ACC112 (cell line): ENCODE results near the gene ALKBH4.
A peak's percentile ranks its signal among the peaks of the same experiment; 100 is the strongest.

ENCODE experiments used
- H2AFZ ChIP-seq: fragments of 200-600 bp; sonication (generic); one replicate; pipeline ENCODE4 v1.6.0; 2017; ENCODE audit warnings: antibody characterized with exemption, low read length; ENCODE audit not compliant: unreplicated experiment
- H3K27ac ChIP-seq: fragments of 200-600 bp; sonication (generic); 2 replicates; pipeline ENCODE4 v1.5.1; 2014; ENCODE audit warnings: low read depth, mild to moderate bottlenecking, antibody characterized with exemption, low read length, moderate library complexity
- H3K27me3 ChIP-seq: fragments of 200-600 bp; sonication (generic); 2 replicates; pipeline ENCODE4 v1.6.1; 2014; ENCODE audit warnings: mild to moderate bottlenecking, antibody characterized with exemption, low read length, moderate library complexity, mixed read lengths; ENCODE audit not compliant: insufficient read depth
- H3K36me3 ChIP-seq: fragments of 200-600 bp; sonication (generic); 2 replicates; pipeline ENCODE4 v1.6.1; 2016; ENCODE audit warnings: mild to moderate bottlenecking, antibody characterized with exemption, low read length, moderate library complexity, mixed read lengths; ENCODE audit not compliant: insufficient read depth
- H3K4me1 ChIP-seq: fragments of 200-600 bp; sonication (generic); one replicate; pipeline ENCODE4 v1.6.1; 2016; ENCODE audit warnings: low read length, mixed read lengths; ENCODE audit not compliant: insufficient read depth, unreplicated experiment, control insufficient read depth
- H3K4me3 ChIP-seq: fragments of 200-600 bp; sonication (generic); 2 replicates; pipeline ENCODE4 v1.5.1; 2014; ENCODE audit warnings: mild to moderate bottlenecking, low read depth, low read length
- H3K79me2 ChIP-seq: fragments of 200-600 bp; sonication (generic); one replicate; pipeline ENCODE4 v1.6.0; 2016; ENCODE audit warnings: low read length; ENCODE audit not compliant: control insufficient read depth, unreplicated experiment, insufficient read depth

The ALKBH4 gene

DNA sequence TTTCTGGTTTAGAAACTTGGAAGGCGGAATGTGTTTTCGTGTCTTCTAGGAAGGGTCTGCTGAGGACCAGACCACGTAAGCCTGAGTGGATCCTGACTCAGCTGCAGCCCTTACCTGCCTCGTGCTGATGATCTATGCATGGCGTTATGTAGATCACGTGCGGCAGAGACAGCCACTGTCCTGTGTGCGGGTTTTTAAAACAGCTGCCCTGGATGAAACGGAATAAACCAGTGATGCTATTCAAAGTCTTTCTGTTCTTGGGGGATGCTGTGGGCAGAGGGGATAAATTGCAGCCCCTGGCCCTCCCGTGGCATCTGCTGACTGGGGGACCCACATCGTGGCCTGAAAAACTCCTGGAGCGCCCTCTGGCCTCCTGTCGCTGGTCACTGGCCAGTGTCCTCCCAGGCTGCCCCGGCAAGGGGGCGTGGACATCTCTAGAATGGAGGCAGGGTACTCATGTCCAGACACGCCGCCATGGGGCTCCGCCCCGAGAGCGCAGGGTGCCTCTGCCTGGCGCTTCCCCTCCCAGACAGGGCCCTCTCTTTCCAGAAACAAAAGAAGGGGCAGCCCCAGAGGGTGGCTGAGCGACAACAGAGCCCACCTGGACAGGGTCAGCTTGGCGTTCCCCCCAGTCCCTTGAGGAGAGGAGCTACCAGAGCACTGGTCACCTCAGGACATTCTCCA, 13.2 kb downstream of the ALKBH4 start:
- Histone ChIP-seq H3K36me3 (no peaks in the 10 kb centered on the region), H3K79me2 (no peaks in the 10 kb centered on the region), H3K27ac (no peak overlapping the region), H3K4me3 (no peak overlapping the region), H3K27me3 (no peaks in the 10 kb centered on the region), H2AFZ (no peak overlapping the region), H3K4me1 (peaks cover 10% of the 10 kb centered on the region)

DNA sequence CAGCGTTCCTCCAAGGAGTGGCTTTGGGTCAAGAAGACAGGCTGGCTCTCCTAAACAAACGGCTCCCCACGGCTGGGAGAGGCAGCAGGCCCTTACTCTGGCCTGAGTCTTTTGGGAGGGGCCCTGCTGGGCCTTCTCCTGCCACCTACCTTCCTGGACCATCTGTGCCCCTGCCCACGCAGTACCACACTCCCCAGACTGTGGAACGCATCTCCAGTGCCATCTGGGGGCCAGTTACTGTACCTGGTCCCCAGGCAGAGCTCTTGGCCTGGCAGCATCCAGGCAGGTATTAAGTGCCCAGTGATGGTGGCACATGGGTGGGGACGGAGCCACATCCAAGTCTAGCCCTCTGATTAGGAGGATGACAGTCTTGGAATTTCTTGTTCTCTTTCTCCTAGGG, 14.4 kb downstream of the ALKBH4 start:
- Histone ChIP-seq H3K79me2 (no peaks in the 10 kb centered on the region), H3K36me3 (no peaks in the 10 kb centered on the region), H3K27ac (no peak overlapping the region), H3K27me3 (no peaks in the 10 kb centered on the region), H3K4me3 (no peak overlapping the region), H3K4me1 (peaks cover 10% of the 10 kb centered on the region), H2AFZ (no peak overlapping the region)

DNA sequence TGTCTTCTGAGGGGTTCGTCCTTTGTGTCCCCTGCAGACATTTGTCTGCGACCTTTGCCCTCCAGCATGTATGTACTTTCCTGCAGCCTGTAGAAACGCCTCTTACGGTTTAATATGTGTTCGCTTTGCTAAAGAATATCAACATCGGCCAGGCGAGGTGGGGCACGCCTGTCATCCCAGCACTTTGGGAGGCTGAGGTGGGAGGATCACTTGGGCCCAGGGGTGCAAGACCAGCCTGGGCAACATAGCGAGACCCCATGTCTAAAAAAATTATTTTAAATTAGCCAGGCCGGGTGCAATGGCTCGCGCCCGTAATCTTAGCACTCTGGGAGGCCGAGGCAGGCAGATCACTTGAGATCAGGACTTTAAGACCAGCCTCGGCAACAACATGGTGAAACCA, 15.5 kb downstream of the ALKBH4 start:
- Histone ChIP-seq H3K4me1 (peaks cover 10% of the 10 kb centered on the region), H3K36me3 (no peaks in the 10 kb centered on the region), H3K27me3 (no peaks in the 10 kb centered on the region), H3K79me2 (no peaks in the 10 kb centered on the region), H2AFZ (no peak overlapping the region), H3K4me3 (no peak overlapping the region), H3K27ac (no peak overlapping the region)

DNA sequence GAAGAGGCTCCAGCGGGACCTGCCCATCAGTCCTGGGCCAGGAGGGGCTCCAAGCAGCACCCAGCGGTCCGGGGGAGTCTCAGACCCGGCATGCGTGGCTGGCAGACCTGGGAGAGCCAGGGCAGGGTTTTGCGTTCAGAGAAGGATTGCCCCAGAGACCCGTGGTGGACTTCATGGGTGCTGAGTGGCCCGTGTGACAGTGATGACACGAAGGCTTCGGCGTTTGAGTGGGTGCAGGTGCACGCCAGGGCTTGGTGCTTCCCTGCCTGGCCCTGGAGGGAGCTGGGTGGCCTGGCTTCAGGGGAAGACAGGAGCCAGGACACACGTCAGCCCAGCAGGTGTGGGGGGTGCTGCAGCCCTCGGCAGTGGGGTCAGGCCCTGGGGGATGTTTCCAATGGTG, 17.4 kb downstream of the ALKBH4 start:
- H3K79me2 ChIP-seq = no peaks in the 10 kb centered on the region
- H3K27me3 ChIP-seq = no peaks in the 10 kb centered on the region
- no peak overlapping the region for H3K4me3 ChIP-seq
- H3K27ac ChIP-seq = no peak overlapping the region
- no peaks in the 10 kb centered on the region for H3K36me3 ChIP-seq
- no peak overlapping the region for H2AFZ ChIP-seq
- peaks cover 10% of the 10 kb centered on the region for H3K4me1 ChIP-seq

DNA sequence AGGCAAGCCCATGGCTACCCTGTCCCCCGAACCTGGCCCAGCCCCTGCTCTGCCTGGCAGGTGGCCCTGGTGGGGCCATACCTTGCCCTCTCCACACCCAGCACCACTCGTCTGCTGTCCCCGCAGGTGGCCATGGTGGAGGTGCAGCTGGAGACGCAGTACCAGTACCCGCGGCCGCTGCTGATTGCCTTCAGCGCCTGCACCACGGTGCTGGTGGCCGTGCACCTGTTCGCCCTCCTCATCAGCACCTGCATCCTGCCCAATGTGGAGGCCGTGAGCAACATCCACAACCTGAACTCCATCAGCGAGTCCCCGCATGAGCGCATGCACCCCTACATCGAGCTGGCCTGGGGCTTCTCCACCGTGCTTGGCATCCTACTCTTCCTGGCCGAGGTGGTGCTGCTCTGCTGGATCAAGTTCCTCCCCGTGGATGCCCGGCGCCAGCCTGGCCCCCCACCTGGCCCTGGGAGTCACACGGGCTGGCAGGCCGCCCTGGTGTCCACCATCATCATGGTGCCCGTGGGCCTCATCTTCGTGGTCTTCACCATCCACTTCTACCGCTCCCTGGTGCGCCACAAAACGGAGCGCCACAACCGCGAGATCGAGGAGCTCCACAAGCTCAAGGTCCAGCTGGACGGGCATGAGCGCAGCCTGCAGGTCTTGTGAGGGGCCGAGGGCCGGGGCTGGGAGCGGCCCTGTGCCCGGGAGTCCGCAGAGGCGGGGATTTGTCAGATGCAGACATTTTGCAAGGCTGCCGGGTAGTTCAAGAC, 18.1 kb downstream of the ALKBH4 start:
- H3K4me3 ChIP-seq = no peak overlapping the region
- peaks cover 10% of the 10 kb centered on the region for H3K4me1 ChIP-seq
- H3K36me3 ChIP-seq = no peaks in the 10 kb centered on the region; the same call in 1 of the 2 replicates
- no peaks in the 10 kb centered on the region for H3K79me2 ChIP-seq
- no peak overlapping the region for H3K27ac ChIP-seq
- H2AFZ ChIP-seq = no peak overlapping the region
- H3K27me3 ChIP-seq = no peaks in the 10 kb centered on the region

DNA sequence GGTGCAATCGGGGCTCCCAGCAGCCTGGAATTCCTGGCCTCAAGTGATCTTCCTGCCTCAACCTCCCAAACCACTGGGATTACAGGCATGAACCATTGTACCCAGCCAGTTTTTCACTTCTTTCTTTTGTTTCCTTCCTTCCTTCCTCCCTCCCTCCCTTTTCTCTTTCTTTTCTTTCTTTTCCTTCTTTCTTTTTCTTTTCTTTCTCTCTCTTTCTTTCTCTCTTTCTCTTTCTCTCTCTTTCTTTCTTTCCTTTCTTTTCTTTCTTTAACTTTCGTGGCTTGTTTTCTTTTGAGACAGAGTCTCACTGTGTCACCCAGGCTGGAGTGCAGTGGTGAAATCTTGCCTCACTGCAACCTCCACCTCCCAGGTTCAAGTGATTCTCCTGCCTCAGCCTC, 19.0 kb downstream of the ALKBH4 start:
- Histone ChIP-seq H3K36me3 (no peaks in the 10 kb centered on the region; the same call in 1 of the 2 replicates), H3K4me1 (peaks cover 9% of the 10 kb centered on the region), H3K4me3 (no peak overlapping the region), H2AFZ (no peak overlapping the region), H3K79me2 (no peaks in the 10 kb centered on the region), H3K27me3 (no peaks in the 10 kb centered on the region), H3K27ac (no peak overlapping the region)

DNA sequence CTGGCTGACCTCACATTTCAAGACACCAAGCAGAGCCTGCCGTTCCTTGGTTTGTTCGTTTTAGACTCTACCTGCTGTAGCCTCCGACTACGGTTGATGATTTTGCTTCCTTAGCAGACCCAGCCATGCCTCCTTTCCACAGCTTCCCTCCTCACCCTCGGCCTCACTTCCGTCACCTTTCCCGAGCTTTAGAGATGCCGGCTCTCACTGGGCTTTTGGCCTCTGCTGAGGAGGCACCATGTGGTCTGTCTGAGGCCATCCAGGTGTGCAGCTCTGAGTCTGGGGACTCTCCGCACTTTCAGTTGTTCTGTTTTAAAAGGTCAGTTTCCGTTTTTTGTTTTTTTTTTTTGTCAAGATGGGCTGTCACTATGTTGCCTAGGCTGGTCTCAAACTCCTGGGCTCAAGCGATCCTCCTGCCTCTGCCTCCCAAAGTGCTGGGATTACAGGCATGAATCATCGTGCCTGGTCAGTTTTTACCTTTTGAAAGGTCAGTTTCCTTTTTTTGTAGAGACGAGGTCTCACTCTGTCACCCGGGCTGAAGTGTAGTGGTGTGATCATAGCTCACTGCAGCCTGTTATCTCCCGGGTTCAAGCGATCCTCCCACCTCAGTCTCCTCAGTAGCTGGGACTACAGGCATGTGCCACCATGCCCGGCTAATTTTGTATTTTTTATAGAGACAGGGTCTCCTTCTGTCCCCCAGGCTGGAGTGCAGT, 19.5 kb downstream of the ALKBH4 start:
- no peak overlapping the region for H3K4me3 ChIP-seq
- H3K4me1 ChIP-seq = peaks cover 14% of the 10 kb centered on the region

GRCh38 chr7:102439963-102440795, 24.5 kb downstream of the ALKBH4 start:
- no peak overlapping the region for H2AFZ ChIP-seq
- H3K79me2 ChIP-seq = peaks cover 2% of the 10 kb centered on the region
- peaks cover 12% of the 10 kb centered on the region for H3K4me1 ChIP-seq
- H3K36me3 ChIP-seq = no peaks in the 10 kb centered on the region; the same call in 1 of the 2 replicates
- H3K27me3 ChIP-seq = no peaks in the 10 kb centered on the region
- H3K27ac ChIP-seq = peak overlapping the region; percentile 64
- no peak overlapping the region for H3K4me3 ChIP-seq

More for the DNA sequence above, 19.5 kb downstream of the ALKBH4 start:
- Histone ChIP-seq H3K79me2 (no peaks in the 10 kb centered on the region), H3K36me3 (no peaks in the 10 kb centered on the region; the same call in 1 of the 2 replicates), H2AFZ (no peak overlapping the region), H3K27me3 (no peaks in the 10 kb centered on the region), H3K27ac (no peak overlapping the region)

DNA sequence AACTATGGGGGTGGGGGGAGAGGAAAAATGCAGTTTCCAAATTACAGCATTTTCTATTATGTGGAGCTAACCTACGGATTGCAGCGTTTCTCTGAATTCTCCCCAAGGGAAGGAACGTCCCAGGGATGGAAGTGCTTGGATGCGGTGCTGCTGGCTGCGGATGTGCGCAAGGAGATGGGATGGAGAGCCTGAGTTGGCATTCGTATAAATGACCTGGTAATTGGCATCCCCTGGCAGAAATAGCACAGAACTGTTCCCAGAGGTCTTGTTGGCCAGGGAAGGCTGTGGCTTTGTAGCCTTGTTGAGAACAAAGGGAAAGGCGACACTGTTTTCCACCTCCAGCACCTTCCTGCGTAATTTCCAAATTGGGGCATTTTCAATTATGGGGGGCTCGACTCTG, 28.5 kb downstream of the ALKBH4 start:
- no peak overlapping the region for H2AFZ ChIP-seq
- no peak overlapping the region for H3K4me3 ChIP-seq
- H3K4me1 ChIP-seq = peaks cover 26% of the 10 kb centered on the region
- no peaks in the 10 kb centered on the region for H3K36me3 ChIP-seq
- H3K27me3 ChIP-seq = no peaks in the 10 kb centered on the region
- H3K27ac ChIP-seq = no peak overlapping the region
- H3K79me2 ChIP-seq = peaks cover 14% of the 10 kb centered on the region

DNA sequence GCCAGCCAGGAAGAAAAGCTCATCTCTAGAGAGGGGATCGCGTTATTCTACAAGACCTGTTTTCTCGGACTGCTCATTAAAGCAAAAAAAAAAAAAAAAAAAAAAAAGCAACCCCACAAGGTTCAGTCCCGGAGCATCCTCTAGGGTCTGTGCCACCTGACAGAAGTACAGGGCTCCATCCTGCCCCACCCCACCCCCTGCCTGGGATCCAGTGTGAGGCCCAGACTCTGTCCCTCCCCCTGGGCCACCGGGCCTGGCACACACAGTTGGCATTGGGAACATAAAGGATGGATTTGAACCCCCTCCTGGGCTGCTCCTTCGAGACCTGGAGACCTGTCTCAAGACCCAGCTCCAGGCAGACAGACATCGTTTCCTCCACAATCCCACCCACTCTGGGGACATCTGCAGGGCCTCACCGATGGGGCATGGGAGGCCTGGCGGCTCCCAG, 30.6 kb downstream of the ALKBH4 start:
- H3K79me2 ChIP-seq = peaks cover 14% of the 10 kb centered on the region
- peaks cover 14% of the 10 kb centered on the region for H3K4me1 ChIP-seq
- no peaks in the 10 kb centered on the region for H3K27me3 ChIP-seq
- peak overlapping the region; percentile 97 for H3K4me3 ChIP-seq
- H3K36me3 ChIP-seq = no peaks in the 10 kb centered on the region
- H2AFZ ChIP-seq = peak overlapping the region; percentile 96
- H3K27ac ChIP-seq = no peak overlapping the region
